HepG2 (cell line): ENCODE measurements around the gene NNMT. TPM values are rescaled to one million over a fixed set of nuclear protein-coding genes. Genes with fewer than 3 reads are reported as not detected.

Experiments used
- ATAC-seq: fragments of 200-7000 bp; cut with Tn5 transposase; 3 replicates; pipeline ENCODE4 v1.9.1; 2020; ENCODE audit warnings: mild to moderate bottlenecking, moderate library complexity
- BruUV-seq: library from RNA; stranded (reverse); fragments of 400-500 nt; replicated peaks from 2 replicates; lab custom pipeline; 2021; lab: Mats Ljungman, UMichigan
- CTCF ChIA-PET: fragments of 300-600 bp; formaldehyde crosslinking; extraction: SDS; loops from one replicate; lab custom pipeline; 2021; ENCODE audit warnings: low total read pairs, inconsistent platforms, low intra/inter-chr PET ratio; lab: Yijun Ruan, JAX
- POLR2A ChIA-PET: fragments of 350-600 bp; sonication (Branson Sonifier 250); formaldehyde crosslinking; loops from one replicate; lab custom pipeline; 2020; ENCODE audit warnings: antibody characterized with exemption, inconsistent platforms; lab: Yijun Ruan, JAX
- DNase-seq: peaks from one replicate; pipeline ENCODE4 v3.0.0-alpha.2; 2015; ENCODE audit warnings: low spot score
- FAIRE-seq: peaks from 3 replicates; lab custom pipeline; 2011; peaks lifted over from hg19 to GRCh38; lab: Jason Lieb, UNC
- H2AFZ ChIP-seq: one replicate; pipeline ENCODE4 v1.6.1; 2011; ENCODE audit warnings: low read length, inconsistent platforms
- H3K27ac ChIP-seq: fragments of 300-600 bp; 3 replicates; pipeline ENCODE4 v1.8.0; 2011; ENCODE audit warnings: mixed run types, mild to moderate bottlenecking, mixed read lengths, low read length, inconsistent platforms; ENCODE audit not compliant: insufficient read depth; ENCODE audit errors: extremely low read length
- H3K27me3 ChIP-seq, 2 experiments: fragments of 200-600 bp in 1 of 2; 2 replicates in 1 of 2; 3 replicates in 1 of 2; pipeline versions ENCODE4 v1.6.0 to v1.8.0; 2011; ENCODE audit warnings: low read length in 2 of 2, mild to moderate bottlenecking in 2 of 2, moderate library complexity in 2 of 2, inconsistent platforms in 1 of 2; ENCODE audit not compliant: insufficient read depth in 2 of 2, control insufficient read depth in 1 of 2
- H3K36me3 ChIP-seq, 2 experiments: fragments of 200-600 bp in 1 of 2; replicated peaks in 1 of 2; 2 replicates in 1 of 2; 3 replicates in 1 of 2; pipeline versions ENCODE4 v1.5.1 to v1.8.0; 2011; ENCODE audit warnings: low read length in 2 of 2, inconsistent platforms in 1 of 2; ENCODE audit not compliant: insufficient read depth in 2 of 2, control insufficient read depth in 1 of 2
- H3K4me1 ChIP-seq: 2 replicates; pipeline ENCODE4 v1.5.1; 2012; ENCODE audit warnings: low read length, inconsistent platforms; ENCODE audit not compliant: insufficient read depth
- H3K4me2 ChIP-seq: 2 replicates; pipeline ENCODE4 v1.6.0; 2011; ENCODE audit warnings: low read depth, low read length, inconsistent platforms
- H3K4me3 ChIP-seq, 3 experiments: fragments of 200-600 bp in 1 of 3; sonication (generic), shearing (Covaris generic) in 1 of 3; replicated peaks in 1 of 3; 2 replicates each; pipeline ENCODE4 v1.5.1; 2011 to 2016; ENCODE audit warnings: low read length in 3 of 3, inconsistent platforms in 2 of 3, low read depth in 2 of 3, mild to moderate bottlenecking in 2 of 3, control low read depth in 1 of 3, mixed read lengths in 1 of 3; ENCODE audit not compliant: insufficient read depth in 1 of 3
- H3K79me2 ChIP-seq: one replicate; pipeline ENCODE4 v1.6.1; 2011; ENCODE audit warnings: low read length, inconsistent platforms; ENCODE audit not compliant: insufficient read depth
- H3K9ac ChIP-seq: 2 replicates; pipeline ENCODE4 v1.6.0; 2011; ENCODE audit warnings: mild to moderate bottlenecking, low read depth, low read length, inconsistent platforms; ENCODE audit not compliant: insufficient read depth
- H3K9me3 ChIP-seq: 2 replicates; pipeline ENCODE4 v1.5.1; 2012; ENCODE audit warnings: mild to moderate bottlenecking, low read length
- H4K20me1 ChIP-seq: 2 replicates; pipeline ENCODE4 v1.6.0; 2011; ENCODE audit warnings: inconsistent platforms, mild to moderate bottlenecking, low read length, moderate library complexity; ENCODE audit not compliant: insufficient read depth
- ATM ChIP-seq: fragments of 450-650 bp; IDR thresholded peaks from 2 replicates; pipeline ENCODE4 v1.7.1; 2017; ENCODE audit warnings: mild to moderate bottlenecking, borderline replicate concordance
- IRF2 ChIP-seq: IDR thresholded peaks from 2 replicates; pipeline ENCODE4 v1.6.1; 2018; ENCODE audit warnings: missing genetic modification reagents, missing compliant biosample characterization
- ISX ChIP-seq: sonication (generic); formaldehyde crosslinking; conservative IDR thresholded peaks from 2 replicates; pipeline ENCODE4 v1.5.0; 2020; ENCODE audit warnings: missing genetic modification reagents
- KLF6 ChIP-seq: IDR thresholded peaks from 2 replicates; pipeline ENCODE4 v1.8.0; 2016; ENCODE audit warnings: missing biosample characterization, missing genetic modification reagents
- MED1 ChIP-seq: sonication (generic); formaldehyde crosslinking; IDR thresholded peaks from 2 replicates; pipeline ENCODE4 v1.4.0; 2020; ENCODE audit warnings: missing genetic modification reagents
- NR2F6 ChIP-seq, 2 experiments: IDR thresholded peaks; 2 replicates each; pipeline ENCODE4 v1.6.1; 2016; ENCODE audit warnings: antibody characterized with exemption in 1 of 2, mild to moderate bottlenecking in 1 of 2
- TEAD3 ChIP-seq: optimal IDR thresholded peaks from 2 replicates; pipeline ENCODE3; 2016; ENCODE audit warnings: borderline replicate concordance
- TIGD3 ChIP-seq: sonication (generic); formaldehyde crosslinking; IDR thresholded peaks from 2 replicates; pipeline ENCODE4 v1.5.1; 2020; ENCODE audit warnings: mild to moderate bottlenecking, missing genetic modification reagents, borderline replicate concordance
- ZNF20 ChIP-seq: sonication (generic); formaldehyde crosslinking; IDR thresholded peaks from 2 replicates; pipeline ENCODE4 v1.4.0; 2020; ENCODE audit warnings: mild to moderate bottlenecking, moderate library complexity, missing genetic modification reagents
- WGBS: methylation state at CpG from one replicate; pipeline ENCODE4 v1.1.6; 2017; ENCODE audit warnings: low lambda C conversion rate; 5-methylcytosine and 5-hydroxymethylcytosine counted together
- in situ Hi-C: cut with HindIII; loops from 2 replicates; pipeline ENCODE4 v1.10.0; 2017; ENCODE audit warnings: low pct_unique_long_range_greater_than_20kb; ENCODE audit not compliant: extremely low pct_ligation_motif_present
- intact Hi-C: fragments of 100-400 bp; cut with micrococcal nuclease; formaldehyde crosslinking; loops from one replicate; pipeline ENCODE4 v1.10.0; 2022; ENCODE audit not compliant: unreplicated experiment
- polyA plus RNA-seq, 8 experiments: library from polyadenylated mRNA; depleted of rRNA in 3 of 8; stranded (reverse) in 7 of 8; unstranded in 1 of 8; fragments of >200 nt; fragmentation: Illumina TruSeq in 4 of 8; extraction: Trizol in 4 of 8; gene quantifications; 2 replicates each; pipeline versions ENCODE4 v1.2.1 to v1.2.3, GENCODE V29; 2011 to 2016; ENCODE audit warnings: low read depth in 4 of 8, missing spikeins in 1 of 8, mixed read lengths in 1 of 8; ENCODE audit not compliant: insufficient read depth in 1 of 8
- total RNA-seq, 5 experiments: library from RNA; depleted of rRNA; stranded (reverse); fragments of >200 nt; fragmentation: Illumina TruSeq; extraction: Trizol; gene quantifications; 2 replicates each; pipeline ENCODE4 v1.2.3, GENCODE V29; 2016; ENCODE audit warnings: low read depth in 1 of 5

NNMT gene
- total and polyA plus RNA-seq, 2 of the 13 experiments (the other 11 are each of a cell fraction or from before 2014, with no cell fraction given) = 0.13 TPM; not detected in 1

DNA sequence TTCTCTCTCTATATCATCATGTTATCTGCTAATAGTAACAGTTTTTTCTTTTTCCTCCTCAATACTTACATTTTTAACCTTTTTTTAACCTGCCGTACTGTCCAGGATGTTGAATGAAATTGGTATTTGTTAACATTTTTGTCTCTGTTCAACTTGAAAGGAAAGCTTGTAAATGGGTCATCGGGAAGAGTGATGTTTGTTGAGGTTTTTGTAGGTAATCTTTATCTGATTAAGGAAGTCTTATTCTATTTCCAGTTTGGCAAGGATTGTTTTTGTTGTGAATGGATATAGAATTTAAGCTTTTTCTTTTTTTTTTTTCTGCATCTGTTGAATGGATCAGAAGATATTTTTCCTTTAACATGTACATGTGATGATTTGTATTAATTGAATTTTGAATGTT is 8.1 kb upstream of the NNMT start:
- Histone ChIP-seq H3K79me2 (no peaks in the 10 kb centered on the region), H3K9me3 (no peaks in the 10 kb centered on the region), H3K27me3 (peaks cover 3 to 7% of the 10 kb centered on the region in 2 experiments; a peak in 3 of 5 replicates), H2AFZ (no peak overlapping the region), H3K9ac (no peak overlapping the region), H4K20me1 (no peaks in the 10 kb centered on the region)
- no TSS peak for BruUV-seq
- FAIRE-seq (no peak), DNase-seq (no peak)
- intact Hi-C loops = no loop called here
- TF ChIP-seq IRF2 = no peak
- TF ChIP-seq ISX (CRISPR knock-in tag) = no peak
- no peak for TF ChIP-seq MED1 (CRISPR knock-in tag)
- TF ChIP-seq KLF6 (CRISPR knock-in tag) = no peak
- no peak for TF ChIP-seq ATM
- no peak for TF ChIP-seq ZNF20
- no peak for TF ChIP-seq TEAD3 (CRISPR knock-in tag)
- no peak for TF ChIP-seq TIGD3 (CRISPR knock-in tag)
- no peak for TF ChIP-seq NR2F6 (IDR thresholded peaks at IDR 0.05)
- no peak for TF ChIP-seq NR2F6 (CRISPR knock-in tag; IDR thresholded peaks at IDR 0.05)
- TF ChIP-seq, all 625 proteins: peak for 0
- H3K4me1 ChIP-seq = no peaks in the 10 kb centered on the region
- no peaks in the 10 kb centered on the region for H3K36me3 ChIP-seq
- POLR2A ChIA-PET = no interaction called here
- ATAC-seq = no peak
- H3K4me2 ChIP-seq = no peak overlapping the region
- 1% methylated on average over 2 of the region's 2 CpGs for WGBS
- in situ Hi-C loops = loop anchor here (10.0 kb wide), 1 partner anchor 477 kb away; no protein-coding TSS in a partner anchor
- no peak overlapping the region for H3K27ac ChIP-seq
- no peak overlapping the region for H3K4me3 ChIP-seq
- CTCF ChIA-PET = no interaction called here
